Measurements from ENCODE around the gene EPHB2. TPM values are rescaled to one million over a fixed set of nuclear protein-coding genes. Genes with fewer than 3 reads are reported as not detected.

Gene EPHB2
- polyA plus RNA-seq, 1 donor from 2014 or later: 22.8 TPM

- TF ChIP-seq POLR2AphosphoS5 (IDR thresholded peaks at IDR 0.05) (no peak), SMC3 (conservative IDR thresholded peaks at IDR 0.05; ENCODE audit: poor library complexity) (no peak), EP300 (conservative IDR thresholded peaks at IDR 0.05; ENCODE audit: poor library complexity, severe bottlenecking) (no peak), MXI1 (conservative IDR thresholded peaks at IDR 0.05; ENCODE audit: poor library complexity, severe bottlenecking) (no peak), RAD21 (conservative IDR thresholded peaks at IDR 0.05) (no peak), CTCF (IDR thresholded peaks at IDR 0.05; ENCODE audit: poor library complexity, severe bottlenecking) (no peak), REST (IDR thresholded peaks at IDR 0.05; ENCODE audit: borderline replicate concordance) (no peak), EZH2 (IDR thresholded peaks at IDR 0.05; ENCODE audit: borderline replicate concordance, insufficient read depth, low read length, poor library complexity, severe bottlenecking) (no peak), TAF1 (IDR thresholded peaks at IDR 0.05; ENCODE audit: low read depth) (no peak)
- Histone ChIP-seq H3K36me3 (ENCODE audit: insufficient read depth, low read length) (no peaks in the 10 kb centered on the region), H3K4me3 (ENCODE audit: low read length) (no peak overlapping the region), H2AFZ (ENCODE audit: low read depth, low read length) (no peak overlapping the region), H4K20me1 (ENCODE audit: insufficient read depth) (no peaks in the 10 kb centered on the region), H3K9ac (ENCODE audit: low read length) (no peak overlapping the region), H3K4me2 (ENCODE audit: low read length) (no peak overlapping the region), H3K79me2 (replicated peaks; ENCODE audit: insufficient read depth, low read length) (no peaks in the 10 kb centered on the region), H3K9me2 (ENCODE audit: insufficient read depth, low read length) (no peaks in the 10 kb centered on the region), H3K27ac (ENCODE audit: low read length) (no peak overlapping the region), H3F3A (ENCODE audit: insufficient read depth, low read length, poor library complexity, severe bottlenecking) (no peaks in the 10 kb centered on the region), H3K9me3 (ENCODE audit: low read length) (no peaks in the 10 kb centered on the region), H3K27me3 (ENCODE audit: insufficient read depth, low read depth, low read length) (no peaks in the 10 kb centered on the region)
Measured at GRCh38 chr1:22853651-22854185, 143.1 kb downstream of the EPHB2 start.

GRCh38 chr1:22854688-22855565, 144.3 kb downstream of the EPHB2 start:
- Histone ChIP-seq H3K27ac (ENCODE audit: low read length) (no peak overlapping the region), H3K9ac (ENCODE audit: low read length) (no peak overlapping the region)

More at GRCh38 chr1:22854688-22855565, 144.3 kb downstream of the EPHB2 start:
- Histone ChIP-seq H3K9me3 (ENCODE audit: low read length) (no peaks in the 10 kb centered on the region), H2AFZ (ENCODE audit: low read depth, low read length) (no peak overlapping the region), H3K4me3 (ENCODE audit: low read length) (no peak overlapping the region), H3K79me2 (replicated peaks; ENCODE audit: insufficient read depth, low read length) (no peaks in the 10 kb centered on the region), H4K20me1 (ENCODE audit: insufficient read depth) (no peaks in the 10 kb centered on the region), H3K9me2 (ENCODE audit: insufficient read depth, low read length) (no peaks in the 10 kb centered on the region), H3K27me3 (ENCODE audit: insufficient read depth, low read depth, low read length) (no peaks in the 10 kb centered on the region), H3K4me2 (ENCODE audit: low read length) (no peak overlapping the region), H3K36me3 (ENCODE audit: insufficient read depth, low read length) (no peaks in the 10 kb centered on the region), H3F3A (ENCODE audit: insufficient read depth, low read length, poor library complexity, severe bottlenecking) (no peaks in the 10 kb centered on the region)
- TF ChIP-seq CTCF (IDR thresholded peaks at IDR 0.05; ENCODE audit: poor library complexity, severe bottlenecking) (no peak), REST (IDR thresholded peaks at IDR 0.05; ENCODE audit: borderline replicate concordance) (no peak), RAD21 (conservative IDR thresholded peaks at IDR 0.05) (no peak), EZH2 (IDR thresholded peaks at IDR 0.05; ENCODE audit: borderline replicate concordance, insufficient read depth, low read length, poor library complexity, severe bottlenecking) (no peak), SMC3 (conservative IDR thresholded peaks at IDR 0.05; ENCODE audit: poor library complexity) (no peak), MXI1 (conservative IDR thresholded peaks at IDR 0.05; ENCODE audit: poor library complexity, severe bottlenecking) (no peak), POLR2AphosphoS5 (IDR thresholded peaks at IDR 0.05) (no peak), EP300 (conservative IDR thresholded peaks at IDR 0.05; ENCODE audit: poor library complexity, severe bottlenecking) (no peak), TAF1 (IDR thresholded peaks at IDR 0.05; ENCODE audit: low read depth) (no peak)
